ENCODE results near the gene IGFL1. TPM values are rescaled to one million over a fixed set of nuclear protein-coding genes. Genes with fewer than 3 reads are reported as not detected.

Gene IGFL1
- total RNA-seq, 1 experiment from 2014 or later: not detected

DNA sequence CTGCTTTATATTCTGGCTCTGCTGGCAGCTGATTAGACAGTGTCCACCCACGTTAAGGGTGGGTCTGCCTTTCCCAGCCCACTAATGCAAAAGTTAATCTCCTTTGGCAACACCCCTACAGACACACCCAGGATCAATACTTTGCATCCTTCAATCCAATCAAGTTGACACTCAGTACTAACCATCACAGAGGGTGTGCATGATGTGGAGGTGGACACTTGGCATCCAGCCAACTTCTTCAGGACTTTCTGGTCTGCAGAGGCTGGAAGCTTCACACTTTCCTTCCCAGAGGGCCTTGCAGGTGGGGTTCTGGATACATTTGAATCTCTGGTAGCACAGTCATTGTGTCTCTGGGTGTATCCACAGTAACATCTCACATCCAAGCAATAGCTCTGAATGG lies 18.9 kb upstream of the IGFL1 start:
- Histone ChIP-seq H3K27ac (ENCODE audit: low read depth, low read length) (peak overlapping the region; percentile 44; the same call in 1 of the 2 replicates), H3K9me3 (ENCODE audit: control insufficient read depth in 1 of 2, insufficient read depth in 1 of 2, low read depth in 1 of 2, low read length in 2 of 2) (no peaks in the 10 kb centered on the region), H3K27me3 (ENCODE audit: insufficient read depth, low read length) (peaks cover 9% of the 10 kb centered on the region; the same call in 1 of the 2 replicates), H2AFZ (ENCODE audit: low read depth, low read length, poor library complexity, severe bottlenecking) (no peak overlapping the region), H3K4me2 (ENCODE audit: low read length) (peak overlapping the region; percentile 74), H3K4me3 (replicated peaks in 1 of 2; ENCODE audit: low read depth in 1 of 2, low read length in 2 of 2) (peak overlapping the region in 1 of 2 experiments; percentile 25; a peak in 1 of 4 replicates), H3K9me2 (ENCODE audit: insufficient read depth) (no peaks in the 10 kb centered on the region), H3K9ac (ENCODE audit: low read length) (no peak overlapping the region), H3K4me1 (ENCODE audit: control insufficient read depth in 1 of 2, insufficient read depth in 2 of 2, low read length in 2 of 2) (peaks cover 27 to 61% of the 10 kb centered on the region in 2 experiments), H3K36me3 (ENCODE audit: control insufficient read depth in 1 of 2, insufficient read depth in 2 of 2, low read length in 2 of 2) (no peaks in the 10 kb centered on the region), H4K20me1 (ENCODE audit: insufficient read depth) (no peaks in the 10 kb centered on the region), H3K79me2 (ENCODE audit: insufficient read depth, low read length) (no peaks in the 10 kb centered on the region)
- POLR2A ChIA-PET: interaction anchor here (1.1 kb wide), 1 partner anchor 35 kb away, joined by 3 read pairs; no protein-coding TSS in a partner anchor
- no peak for TF ChIP-seq ATF3 (IDR thresholded peaks at IDR 0.05)
- TF ChIP-seq JUND (IDR thresholded peaks at IDR 0.05): no peak
- no peak for TF ChIP-seq POLR2A (IDR thresholded peaks at IDR 0.05; ENCODE audit: borderline replicate concordance, extremely low read depth, insufficient read depth, insufficient read length)
- no peak for TF ChIP-seq REST (IDR thresholded peaks at IDR 0.05; ENCODE audit: low read depth)
- no peak for TF ChIP-seq ZNF274 (IDR thresholded peaks at IDR 0.05; ENCODE audit: low read depth, low read length)
- no peak for TF ChIP-seq EGR1 (IDR thresholded peaks at IDR 0.05; ENCODE audit: low read depth)
- no peak for TF ChIP-seq EZH2 (IDR thresholded peaks at IDR 0.05)
- TF ChIP-seq ZBTB33 (IDR thresholded peaks at IDR 0.05; ENCODE audit: extremely low read depth, insufficient replicate concordance, low read length): no peak
- no peak for TF ChIP-seq CEBPB (IDR thresholded peaks at IDR 0.05; ENCODE audit: low read depth)
- TF ChIP-seq ZFX (IDR thresholded peaks at IDR 0.05): no peak
- TF ChIP-seq FOSL1 (IDR thresholded peaks at IDR 0.05; ENCODE audit: low read depth): no peak
- no peak for TF ChIP-seq EZH2phosphoT487 (IDR thresholded peaks at IDR 0.05; ENCODE audit: borderline replicate concordance)
- TF ChIP-seq ELF1 (IDR thresholded peaks at IDR 0.05; ENCODE audit: borderline replicate concordance, low read depth): no peak
- no peak for TF ChIP-seq POLR2AphosphoS5 (IDR thresholded peaks at IDR 0.05; ENCODE audit: low read depth, low read length)
- no peak for TF ChIP-seq CTCF (IDR thresholded peaks at IDR 0.05 in 2 of 3, conservative IDR thresholded peaks at IDR 0.05 in 1 of 3; ENCODE audit: borderline replicate concordance in 1 of 3, insufficient read depth in 1 of 3, low read depth in 2 of 3, low read length in 2 of 3)
- no peak for TF ChIP-seq CBX3 (IDR thresholded peaks at IDR 0.05; ENCODE audit: low read depth)
- TF ChIP-seq SIN3A (IDR thresholded peaks at IDR 0.05; ENCODE audit: low read depth): no peak
- no peak for TF ChIP-seq MAX (IDR thresholded peaks at IDR 0.05)
- TF ChIP-seq SP1 (IDR thresholded peaks at IDR 0.05; ENCODE audit: low read depth): no peak
- intact Hi-C loops (cut with micrococcal nuclease): no loop called here
- DNase-seq (ENCODE audit: low read depth, low spot score) (peak; percentile 3), ATAC-seq (peak; percentile 42; the same call in 1 of the 2 replicates)
- CTCF ChIA-PET: interaction anchor here (1.0 to 1.2 kb wide), 2 partner anchors 11 to 21 kb away, joined by 3 to 4 read pairs; no protein-coding TSS in a partner anchor
- RAD21 ChIA-PET (ENCODE audit: low non-redundant PET in 1 of 2, low total read pairs in 2 of 2, uncharacterized antibody in 2 of 2, unreplicated experiment in 2 of 2): no interaction called here
- no TSS peak for BruUV-seq (replicated peaks)
